ENCODE results near the gene XIRP2. TPM values are rescaled to one million over a fixed set of nuclear protein-coding genes. Genes with fewer than 3 reads are reported as not detected.

The XIRP2 gene
- total and polyA plus RNA-seq, 2 of the 13 experiments (the other 11 are each of a cell fraction or from before 2014, with no cell fraction given), result 0.04 to 0.05 TPM

GRCh38 chr2:167103028-167103756, 214.9 kb downstream of the XIRP2 start (continued):
- TF ChIP-seq NPAS2 (CRISPR knock-in tag; IDR thresholded peaks at IDR 0.05; ENCODE audit: borderline replicate concordance) (no peak), ZNF207 (IDR thresholded peaks at IDR 0.05; ENCODE audit: borderline replicate concordance) (no peak), ZNF326 (CRISPR knock-in tag; IDR thresholded peaks at IDR 0.05; ENCODE audit: borderline replicate concordance) (no peak), ZNF264 (CRISPR knock-in tag; IDR thresholded peaks at IDR 0.05) (peak; percentile 81), ZNF253 (CRISPR knock-in tag; IDR thresholded peaks at IDR 0.05; ENCODE audit: borderline replicate concordance) (no peak), ZNF672 (CRISPR knock-in tag; IDR thresholded peaks at IDR 0.05) (no peak), KAT7 (CRISPR knock-in tag; IDR thresholded peaks at IDR 0.05; ENCODE audit: borderline replicate concordance) (no peak), NFE2L1 (CRISPR knock-in tag; IDR thresholded peaks at IDR 0.05; ENCODE audit: borderline replicate concordance) (no peak), ZNF432 (CRISPR knock-in tag; IDR thresholded peaks at IDR 0.05; ENCODE audit: borderline replicate concordance) (no peak), ZNF44 (CRISPR knock-in tag; IDR thresholded peaks at IDR 0.05) (no peak), ZNF234 (CRISPR knock-in tag; conservative IDR thresholded peaks at IDR 0.05) (no peak), MLLT10 (CRISPR knock-in tag; IDR thresholded peaks at IDR 0.05) (no peak), ZFP1 (CRISPR knock-in tag; IDR thresholded peaks at IDR 0.05) (peak; percentile 77), ZNF160 (CRISPR knock-in tag; IDR thresholded peaks at IDR 0.05) (no peak), NCOA1 (CRISPR knock-in tag; IDR thresholded peaks at IDR 0.05) (no peak), DZIP1 (CRISPR knock-in tag; IDR thresholded peaks at IDR 0.05) (no peak), MED13 (CRISPR knock-in tag; IDR thresholded peaks at IDR 0.05) (no peak), HMG20A (CRISPR knock-in tag; IDR thresholded peaks at IDR 0.05; ENCODE audit: borderline replicate concordance) (peak; percentile 97), ISL2 (CRISPR knock-in tag; IDR thresholded peaks at IDR 0.05) (peak; percentile 90), ZNF138 (CRISPR knock-in tag; IDR thresholded peaks at IDR 0.05; ENCODE audit: low read depth) (no peak), POLR2A (IDR thresholded peaks at IDR 0.05; ENCODE audit: insufficient read depth in 1 of 2, low read depth in 2 of 2, low read length in 2 of 2) (no peak), SATB2 (CRISPR knock-in tag; IDR thresholded peaks at IDR 0.05) (no peak), ZNF503 (CRISPR knock-in tag; IDR thresholded peaks at IDR 0.05) (peak; percentile 87), SNAPC5 (CRISPR knock-in tag; IDR thresholded peaks at IDR 0.05; ENCODE audit: borderline replicate concordance) (0 out of 2 replicates have a peak, but pooled peaks have one; percentile 63), FOXP1 (IDR thresholded peaks at IDR 0.05) (no peak), FOXP1 (CRISPR knock-in tag; IDR thresholded peaks at IDR 0.05) (peak; percentile 94), ZNF18 (CRISPR knock-in tag; IDR thresholded peaks at IDR 0.05; ENCODE audit: insufficient replicate concordance) (peak; percentile 42), ZNF510 (CRISPR knock-in tag; IDR thresholded peaks at IDR 0.05; ENCODE audit: low read depth) (no peak)
